ENCODE results near the gene NOTCH1. TPM values are rescaled to one million over a fixed set of nuclear protein-coding genes. Genes with fewer than 3 reads are reported as not detected.

NOTCH1 gene
- total and polyA plus RNA-seq, 2 of the 8 experiments (the other 6 are each of a cell fraction or from before 2014, with no cell fraction given) = 6.9 to 55.6 TPM

GRCh38 chr9:136494531-136495215 lies 51.2 kb downstream of the NOTCH1 start (continued):
- TF ChIP-seq ATF3 (IDR thresholded peaks at IDR 0.05; ENCODE audit: insufficient read depth, low read depth, low read length) (no peak), GTF2F1 (IDR thresholded peaks at IDR 0.05; ENCODE audit: borderline replicate concordance, low read depth, low read length) (no peak), HDAC6 (IDR thresholded peaks at IDR 0.05; ENCODE audit: low read depth, low read length) (no peak)
